ENCODE results near the gene ATF7. TPM values are rescaled to one million over a fixed set of nuclear protein-coding genes. Genes with fewer than 3 reads are reported as not detected.

ATF7 gene
- total and polyA plus RNA-seq, 9 of the 15 experiments (the other 6 are each of a cell fraction or from before 2014, with no cell fraction given) = 10.6 to 30.4 (median 20.7) TPM

DNA sequence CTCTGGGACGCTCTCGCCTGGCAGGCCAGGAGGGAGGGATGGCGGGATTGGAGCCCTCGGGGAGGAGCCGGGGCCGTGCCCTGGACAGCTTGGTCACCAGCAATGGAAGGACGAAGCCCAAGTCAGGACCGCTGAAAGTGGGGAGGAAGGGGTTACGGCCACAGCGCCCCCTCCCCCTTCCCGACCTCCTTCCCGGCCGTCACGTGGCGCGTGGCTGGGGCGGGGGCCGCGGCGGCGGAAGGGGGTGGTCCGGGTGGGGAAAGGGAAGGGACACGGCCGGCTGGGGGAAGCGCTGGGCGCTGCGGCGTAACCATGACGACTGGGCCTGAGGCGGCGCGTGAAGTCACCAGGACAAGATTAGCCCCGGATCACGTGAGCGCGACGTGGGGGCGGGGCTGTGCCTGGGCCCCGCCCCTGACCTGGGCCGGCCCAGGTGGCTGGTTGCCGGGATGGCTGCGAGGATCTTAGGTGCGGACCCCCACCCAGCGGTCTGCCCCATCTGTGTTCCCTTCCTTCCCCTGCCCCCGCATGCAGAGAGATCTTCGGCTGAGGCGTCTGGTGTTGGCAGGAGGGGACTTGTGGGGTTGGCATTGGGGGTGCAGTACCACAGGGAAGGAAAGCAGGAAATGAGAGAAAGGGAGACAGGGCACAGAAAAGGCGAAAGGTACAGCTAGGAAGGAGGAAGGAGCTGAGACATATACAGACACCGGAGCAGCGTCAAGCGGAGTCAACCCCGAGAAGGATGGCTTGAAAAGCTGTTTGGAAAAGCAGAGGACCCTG lies 133.2 kb downstream of the ATF7 start (continued):
- TF ChIP-seq VEZF1 (CRISPR knock-in tag; IDR thresholded peaks at IDR 0.05) (peak; percentile 87), ZNF175 (CRISPR knock-in tag; IDR thresholded peaks at IDR 0.05; ENCODE audit: low read depth) (no peak), GABPA (tag; conservative IDR thresholded peaks at IDR 0.05; ENCODE audit: low read depth) (peak; percentile 30; the same call in 1 of the 2 replicates), ZFX (CRISPR knock-in tag; IDR thresholded peaks at IDR 0.05) (peak; percentile 38; the same call in 1 of the 2 replicates), BMI1 (IDR thresholded peaks at IDR 0.05; ENCODE audit: low read length) (peak; percentile 82), RFX1 (IDR thresholded peaks at IDR 0.05) (peak; percentile 97), RAD51 (IDR thresholded peaks at IDR 0.05; ENCODE audit: borderline replicate concordance, low read depth) (peak; percentile 95), HNRNPK (IDR thresholded peaks at IDR 0.05; ENCODE audit: low read depth, low read length, poor library complexity, severe bottlenecking) (no peak), ZBTB40 (IDR thresholded peaks at IDR 0.05) (peak; percentile 31; the same call in 1 of the 2 replicates), ZBTB40 (CRISPR knock-in tag; IDR thresholded peaks at IDR 0.05) (no peak), MIER1 (IDR thresholded peaks at IDR 0.05; ENCODE audit: low read depth) (0 out of 2 replicates have a peak, but pooled peaks have one; percentile 21), PBX2 (CRISPR knock-in tag; IDR thresholded peaks at IDR 0.05; ENCODE audit: low read depth) (no peak), PBX2 (tag; conservative IDR thresholded peaks at IDR 0.05; ENCODE audit: low read depth) (no peak)

All from K562 (cell line).